K562 (cell line): ENCODE measurements around the gene SAMM50.

Experiments
- CTCF ChIP-seq, 3 experiments: IDR thresholded peaks in 2 of 3; conservative IDR thresholded peaks in 1 of 3; 2 replicates each; pipeline ENCODE4 v1.5.1; 2011 to 2012; ENCODE audit warnings: low read length in 3 of 3, mild to moderate bottlenecking in 3 of 3, control low read depth in 2 of 3, improper control_type of control experiment in 1 of 3, inconsistent platforms in 1 of 3, low read depth in 1 of 3, mixed read lengths in 1 of 3, moderate library complexity in 1 of 3; ENCODE audit not compliant: insufficient read depth in 2 of 3
- MIER1 ChIP-seq: fragments of 450-650 bp; IDR thresholded peaks from 2 replicates; pipeline ENCODE4 v1.6.1; 2016; ENCODE audit warnings: antibody characterized with exemption, mild to moderate bottlenecking, low read depth
- TGIF2 ChIP-seq: sonication (generic); formaldehyde crosslinking; IDR thresholded peaks from 2 replicates; pipeline ENCODE4 v1.8.1; 2022; ENCODE audit warnings: mild to moderate bottlenecking, missing genetic modification reagents, moderate library complexity
- ZNF133 ChIP-seq: fragments of 250-450 bp; sonication (Bioruptor Pico); IDR thresholded peaks from 2 replicates; pipeline ENCODE4 v1.4.0; 2020; ENCODE audit warnings: mild to moderate bottlenecking
- ZNF445 ChIP-seq: fragments of 250-450 bp; sonication (Bioruptor Pico); IDR thresholded peaks from 2 replicates; pipeline ENCODE4 v1.4.0; 2020; ENCODE audit warnings: low read depth, mild to moderate bottlenecking, moderate library complexity

DNA sequence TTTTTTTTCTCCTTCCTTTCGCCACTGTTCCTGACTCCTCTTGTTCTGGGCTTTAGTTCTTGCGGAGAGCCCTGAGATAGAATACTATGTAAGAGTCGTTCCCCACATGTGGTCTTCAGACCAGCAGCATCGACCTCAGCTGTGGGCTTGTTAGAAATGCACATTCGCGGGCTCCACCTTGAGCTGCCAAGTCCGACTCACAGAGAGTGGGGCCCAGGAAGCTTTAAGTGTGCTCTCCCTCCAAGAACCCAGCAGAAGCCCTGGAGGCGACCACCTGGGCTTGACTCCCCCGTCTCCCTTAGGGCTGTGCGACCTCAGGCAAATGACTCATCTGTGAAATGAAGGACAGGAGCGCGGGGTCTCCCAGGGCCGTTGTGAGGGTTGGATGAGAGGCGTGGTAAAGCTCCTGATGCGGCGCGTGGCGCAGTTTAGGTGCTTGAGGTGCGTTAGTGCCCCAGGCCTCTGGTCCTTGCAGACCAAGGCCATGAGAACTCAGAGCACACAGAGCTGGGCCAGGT lies 18.8 kb downstream of the SAMM50 start:
- TF ChIP-seq CTCF (IDR thresholded peaks at IDR 0.05 in 2 of 3, conservative IDR thresholded peaks at IDR 0.05 in 1 of 3; ENCODE audit: insufficient read depth in 2 of 3, low read depth in 1 of 3, low read length in 3 of 3) = no peak
- no peak for TF ChIP-seq ZNF445 (CRISPR knock-in tag)
- no peak for TF ChIP-seq MIER1
- TF ChIP-seq TGIF2 (CRISPR knock-in tag) = no peak
- no peak for TF ChIP-seq ZNF133 (CRISPR knock-in tag)
